ENCODE measurements around the gene NOS1. TPM values are rescaled to one million over a fixed set of nuclear protein-coding genes. Genes with fewer than 3 reads are reported as not detected.

Gene NOS1
- total RNA-seq, 1 donor from 2014 or later: 0.07 TPM

- Mint-ChIP-seq H3K27me3 (ENCODE audit: low read depth) (peaks cover 38% of the 10 kb centered on the region), H3K9me3 (no peaks in the 10 kb centered on the region), H3K4me3 (no peak overlapping the region), H3K27ac (ENCODE audit: unreplicated experiment) (no peak overlapping the region), H3K4me1 (no peaks in the 10 kb centered on the region), H3K36me3 (ENCODE audit: low read depth) (no peaks in the 10 kb centered on the region)
- TF ChIP-seq CTCF (conservative IDR thresholded peaks at IDR 0.05): no peak
- no peak for DNase-seq (ENCODE audit: low read depth, low spot score)
Measured at GRCh38 chr12:117262749-117263148, 98.7 kb downstream of the NOS1 start.

DNA sequence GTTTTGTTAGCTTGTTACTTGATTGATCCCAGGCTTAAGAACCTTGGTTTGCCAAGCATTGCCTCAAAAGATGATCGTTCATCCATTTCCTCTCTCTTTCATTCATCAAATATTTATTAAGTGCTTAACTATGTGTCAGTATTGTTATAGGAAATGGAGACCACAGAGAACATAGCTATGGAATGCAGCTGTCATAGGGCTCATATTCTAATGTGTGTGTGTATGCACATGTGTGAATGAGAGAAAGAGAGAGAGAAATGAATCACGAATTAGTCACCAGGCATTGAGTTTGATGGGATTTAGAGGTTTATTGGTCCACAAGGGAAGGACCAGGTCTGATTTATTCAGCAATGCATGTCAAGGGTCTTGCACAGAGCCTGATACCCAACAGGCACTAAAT lies 100.2 kb downstream of the NOS1 start:
- Mint-ChIP-seq H3K4me1 (no peaks in the 10 kb centered on the region), H3K9me3 (no peaks in the 10 kb centered on the region), H3K36me3 (ENCODE audit: low read depth) (no peaks in the 10 kb centered on the region), H3K4me3 (no peak overlapping the region), H3K27me3 (ENCODE audit: low read depth) (peaks cover 38% of the 10 kb centered on the region), H3K27ac (ENCODE audit: unreplicated experiment) (no peak overlapping the region)
- no peak for TF ChIP-seq CTCF (conservative IDR thresholded peaks at IDR 0.05)
- no peak for DNase-seq (ENCODE audit: low read depth, low spot score)

- Mint-ChIP-seq H3K4me3 (no peak overlapping the region), H3K27ac (ENCODE audit: unreplicated experiment) (no peak overlapping the region), H3K9me3 (no peaks in the 10 kb centered on the region), H3K4me1 (no peaks in the 10 kb centered on the region), H3K36me3 (ENCODE audit: low read depth) (no peaks in the 10 kb centered on the region), H3K27me3 (ENCODE audit: low read depth) (peaks cover 12% of the 10 kb centered on the region)
- DNase-seq (ENCODE audit: low read depth, low spot score): no peak
- no peak for TF ChIP-seq CTCF (conservative IDR thresholded peaks at IDR 0.05)
Measured at GRCh38 chr12:117255386-117255785, 106.0 kb downstream of the NOS1 start.

- H3K27ac Mint-ChIP-seq (ENCODE audit: unreplicated experiment): no peak overlapping the region
- no peak for TF ChIP-seq CTCF (conservative IDR thresholded peaks at IDR 0.05)
- H3K4me1 Mint-ChIP-seq: no peaks in the 10 kb centered on the region
- H3K4me3 Mint-ChIP-seq: no peak overlapping the region
- H3K27me3 Mint-ChIP-seq (ENCODE audit: low read depth): peaks cover 25% of the 10 kb centered on the region
- H3K36me3 Mint-ChIP-seq (ENCODE audit: low read depth): no peaks in the 10 kb centered on the region
- no peak for DNase-seq (ENCODE audit: low read depth, low spot score)
- no peaks in the 10 kb centered on the region for H3K9me3 Mint-ChIP-seq
Measured at GRCh38 chr12:117243488-117243887, 117.9 kb downstream of the NOS1 start.

GRCh38 chr12:117241697-117242096 lies 119.7 kb downstream of the NOS1 start:
- no peaks in the 10 kb centered on the region for H3K4me1 Mint-ChIP-seq
- no peak for DNase-seq (ENCODE audit: low read depth, low spot score)
- no peaks in the 10 kb centered on the region for H3K36me3 Mint-ChIP-seq (ENCODE audit: low read depth)
- H3K4me3 Mint-ChIP-seq: no peak overlapping the region
- TF ChIP-seq CTCF (conservative IDR thresholded peaks at IDR 0.05): no peak
- H3K27ac Mint-ChIP-seq (ENCODE audit: unreplicated experiment): no peak overlapping the region
- H3K9me3 Mint-ChIP-seq: no peaks in the 10 kb centered on the region
- H3K27me3 Mint-ChIP-seq (ENCODE audit: low read depth): peaks cover 26% of the 10 kb centered on the region
